Measurements from ENCODE around the gene FDPS.

The FDPS gene

GRCh38 chr1:155296661-155297060 is 12.0 kb upstream of the FDPS start:
- TF ChIP-seq, protein P1, sequence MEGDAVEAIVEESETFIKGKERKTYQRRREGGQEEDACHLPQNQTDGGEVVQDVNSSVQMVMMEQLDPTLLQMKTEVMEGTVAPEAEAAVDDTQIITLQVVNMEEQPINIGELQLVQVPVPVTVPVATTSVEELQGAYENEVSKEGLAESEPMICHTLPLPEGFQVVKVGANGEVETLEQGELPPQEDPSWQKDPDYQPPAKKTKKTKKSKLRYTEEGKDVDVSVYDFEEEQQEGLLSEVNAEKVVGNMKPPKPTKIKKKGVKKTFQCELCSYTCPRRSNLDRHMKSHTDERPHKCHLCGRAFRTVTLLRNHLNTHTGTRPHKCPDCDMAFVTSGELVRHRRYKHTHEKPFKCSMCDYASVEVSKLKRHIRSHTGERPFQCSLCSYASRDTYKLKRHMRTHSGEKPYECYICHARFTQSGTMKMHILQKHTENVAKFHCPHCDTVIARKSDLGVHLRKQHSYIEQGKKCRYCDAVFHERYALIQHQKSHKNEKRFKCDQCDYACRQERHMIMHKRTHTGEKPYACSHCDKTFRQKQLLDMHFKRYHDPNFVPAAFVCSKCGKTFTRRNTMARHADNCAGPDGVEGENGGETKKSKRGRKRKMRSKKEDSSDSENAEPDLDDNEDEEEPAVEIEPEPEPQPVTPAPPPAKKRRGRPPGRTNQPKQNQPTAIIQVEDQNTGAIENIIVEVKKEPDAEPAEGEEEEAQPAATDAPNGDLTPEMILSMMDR (conservative IDR thresholded peaks at IDR 0.05; ENCODE audit: low read length) = no peak
- no peak for DNase-seq (ENCODE audit: low read depth)
- H3K4me3 ChIP-seq (ENCODE audit: low read length) = no peak overlapping the region

GRCh38 chr1:155297384-155297783 is 11.3 kb upstream of the FDPS start:
- H3K4me3 ChIP-seq (ENCODE audit: low read length) = no peak overlapping the region
- DNase-seq (ENCODE audit: low read depth) = no peak
- TF ChIP-seq, protein P1 (conservative IDR thresholded peaks at IDR 0.05; ENCODE audit: low read length) = no peak

DNA sequence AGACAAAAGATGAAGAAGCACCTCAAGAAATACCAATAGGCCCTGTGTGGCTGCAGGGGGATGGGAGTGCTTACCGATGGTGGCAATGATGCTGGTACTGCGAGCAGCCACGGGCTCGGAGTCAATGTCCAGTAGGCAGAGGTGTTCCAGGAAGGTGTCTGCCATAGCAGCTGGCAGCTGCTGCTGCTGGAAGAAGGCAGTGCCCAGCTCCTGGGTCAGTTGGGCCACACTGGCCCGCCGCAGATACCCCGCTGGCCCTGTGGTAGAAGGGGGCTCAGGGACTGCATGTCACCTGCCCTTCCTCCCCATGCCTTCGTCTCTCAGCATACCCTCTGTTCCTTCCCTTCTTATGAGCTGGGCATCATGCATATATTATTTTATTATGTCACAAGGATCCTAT is 8.6 kb upstream of the FDPS start:
- no peak overlapping the region for H3K4me3 ChIP-seq (ENCODE audit: low read length)
- TF ChIP-seq, protein P1 (conservative IDR thresholded peaks at IDR 0.05; ENCODE audit: low read length) = no peak

GRCh38 chr1:155300553-155301329 is 7.9 kb upstream of the FDPS start:
- H3K4me3 ChIP-seq (ENCODE audit: low read length) = no peak overlapping the region
- no peak for DNase-seq (ENCODE audit: low read depth)
- TF ChIP-seq, protein P1 (conservative IDR thresholded peaks at IDR 0.05; ENCODE audit: low read length) = no peak

More for the DNA sequence above, 8.6 kb upstream of the FDPS start:
- DNase-seq (ENCODE audit: low read depth) = no peak

DNA sequence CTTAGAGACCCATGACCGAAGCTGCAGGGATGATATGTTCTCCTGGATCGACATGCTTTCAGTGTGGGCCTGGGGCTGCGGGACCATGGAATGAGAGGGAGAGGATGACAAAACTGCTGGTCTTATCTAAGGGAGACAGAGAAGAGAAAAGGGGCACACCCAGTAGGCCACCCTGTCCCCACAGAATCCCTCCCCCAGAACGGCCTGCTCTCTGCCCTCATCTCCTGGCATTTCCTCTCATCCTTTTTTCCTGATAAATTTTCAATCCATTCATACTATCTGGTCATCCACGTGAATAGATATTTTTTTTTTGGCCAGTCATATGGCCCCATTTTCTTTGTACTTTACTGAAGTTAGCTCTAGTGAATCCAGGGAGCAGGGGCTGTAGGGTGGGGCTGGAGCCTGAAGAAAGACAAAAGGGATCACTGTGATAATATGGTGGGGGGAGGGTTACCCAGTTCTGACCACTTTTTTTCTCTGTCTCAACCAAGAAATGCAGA is 7.3 kb upstream of the FDPS start, which contains the start of gene PKLR:
TSS of gene PKLR (minus strand) at position 97 of the 500 bp plus-strand sequence. CDS start at position 54, 43 bp downstream.
- no peak within 1 kb of the TSS for H3K4me3 ChIP-seq (ENCODE audit: low read length)
- DNase-seq (ENCODE audit: low read depth) = no peak
- TF ChIP-seq, protein P1 (conservative IDR thresholded peaks at IDR 0.05; ENCODE audit: low read length) = no peak

- H3K4me3 ChIP-seq (ENCODE audit: low read length) = no peak overlapping the region
- TF ChIP-seq, protein P1 (conservative IDR thresholded peaks at IDR 0.05; ENCODE audit: low read length) = no peak
- no peak for DNase-seq (ENCODE audit: low read depth)
Measured at GRCh38 chr1:155304558-155305063, 4.1 kb upstream of the FDPS start.

Data from AG10803 (cell line).